ENCODE results near the gene SLC9A1.

The SLC9A1 gene

DNA sequence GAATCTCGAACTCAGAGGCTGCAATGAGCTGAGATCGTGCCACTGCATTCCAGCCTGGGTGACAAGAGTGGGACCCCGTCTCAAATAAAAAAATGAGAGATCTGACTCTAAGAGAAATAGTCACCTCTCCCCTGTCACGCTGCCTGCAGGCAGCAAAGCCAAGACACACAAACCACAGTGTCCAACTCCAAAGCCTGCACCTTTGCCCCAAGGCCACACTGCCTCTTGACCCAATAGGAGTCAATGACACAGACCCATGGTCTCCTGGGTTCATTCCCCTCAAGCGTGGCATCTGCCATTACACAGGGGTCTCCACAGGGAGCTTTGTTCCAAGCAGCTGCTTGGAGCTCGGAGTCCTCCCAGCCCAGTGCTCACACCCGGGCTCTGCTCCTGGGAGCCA lies 46.3 kb downstream of the SLC9A1 start:
- FAIRE-seq, result no peak
- DNase-seq (ENCODE audit: insufficient read length, low spot score), result no peak

DNA sequence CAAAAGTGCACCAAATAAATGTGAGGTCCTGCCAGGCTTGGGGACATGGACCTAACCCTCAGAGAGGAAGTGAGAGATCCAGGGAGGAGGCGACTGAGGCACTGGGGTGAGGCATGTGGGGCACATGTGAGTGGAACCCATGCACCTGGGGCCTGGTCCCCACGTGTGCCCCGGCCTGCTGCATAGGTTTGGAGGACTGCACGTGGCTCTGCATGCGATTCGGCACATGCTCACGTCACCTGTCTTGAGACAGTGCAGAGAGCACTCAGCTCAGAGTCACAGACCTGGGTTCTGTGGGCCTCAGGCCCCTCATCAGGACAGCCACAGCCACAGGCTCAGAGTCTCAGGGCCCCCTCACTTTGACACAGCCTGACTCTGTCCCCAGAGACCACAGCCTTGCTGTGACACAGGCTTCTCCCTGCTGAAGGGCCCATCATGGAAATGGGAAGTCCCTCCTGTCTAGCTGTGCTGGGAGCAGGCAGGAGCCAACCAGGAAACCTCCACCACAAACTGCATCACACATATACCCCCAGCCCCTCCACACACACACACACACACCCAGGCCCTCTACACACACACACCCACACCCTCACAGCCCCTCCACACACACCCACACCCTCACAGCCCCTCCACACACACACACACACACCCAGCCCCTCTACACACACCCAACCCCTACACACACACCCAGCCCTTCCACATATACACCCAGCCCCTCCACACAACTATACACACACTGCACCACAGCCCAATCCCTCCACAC lies 48.2 kb downstream of the SLC9A1 start:
- FAIRE-seq, result peak; percentile 46

DNA sequence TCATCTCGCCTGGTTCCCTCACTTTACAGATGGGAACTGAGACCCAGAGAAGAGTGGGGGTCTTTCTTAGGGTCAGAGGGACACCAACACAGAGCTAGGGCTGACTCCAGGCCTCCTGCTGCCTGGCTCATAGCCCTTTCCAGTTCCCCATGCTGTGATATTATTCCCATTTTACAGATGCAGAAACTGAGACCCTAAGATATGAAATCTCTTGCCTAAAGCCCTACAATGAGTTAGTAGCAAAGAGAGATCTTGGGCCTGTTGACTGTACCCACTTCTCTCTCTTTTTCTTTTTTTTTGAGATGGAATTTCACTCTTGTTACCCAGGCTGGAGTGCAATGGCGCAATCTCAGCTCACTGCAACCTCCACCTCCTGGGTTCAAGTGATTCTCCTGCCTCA lies 49.9 kb downstream of the SLC9A1 start:
- FAIRE-seq, result no peak
- no peak for DNase-seq (ENCODE audit: insufficient read length, low spot score)

More for the DNA sequence above, 48.2 kb downstream of the SLC9A1 start:
- no peak for DNase-seq (ENCODE audit: insufficient read length, low spot score)

DNA sequence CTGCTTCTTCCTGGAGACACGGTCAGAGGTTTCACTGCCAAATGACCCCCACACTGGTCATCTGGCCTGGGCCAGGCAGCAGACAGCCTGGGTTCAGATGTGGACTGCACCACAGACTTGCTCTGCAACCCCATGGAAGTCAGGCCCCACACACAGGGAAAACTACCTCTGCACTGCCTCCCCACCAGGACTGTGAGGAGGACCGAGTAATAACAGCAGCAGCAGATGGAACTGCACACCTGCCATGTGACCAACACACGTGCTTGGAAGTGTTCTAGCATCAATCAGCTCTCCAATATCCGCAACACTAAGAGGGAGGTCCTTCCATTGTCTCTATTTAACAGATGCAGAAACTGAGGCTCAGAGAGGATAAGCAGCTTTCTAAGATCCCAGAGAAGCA lies 51.4 kb downstream of the SLC9A1 start:
- DNase-seq (ENCODE audit: insufficient read length, low spot score) (no peak), FAIRE-seq (no peak)

DNA sequence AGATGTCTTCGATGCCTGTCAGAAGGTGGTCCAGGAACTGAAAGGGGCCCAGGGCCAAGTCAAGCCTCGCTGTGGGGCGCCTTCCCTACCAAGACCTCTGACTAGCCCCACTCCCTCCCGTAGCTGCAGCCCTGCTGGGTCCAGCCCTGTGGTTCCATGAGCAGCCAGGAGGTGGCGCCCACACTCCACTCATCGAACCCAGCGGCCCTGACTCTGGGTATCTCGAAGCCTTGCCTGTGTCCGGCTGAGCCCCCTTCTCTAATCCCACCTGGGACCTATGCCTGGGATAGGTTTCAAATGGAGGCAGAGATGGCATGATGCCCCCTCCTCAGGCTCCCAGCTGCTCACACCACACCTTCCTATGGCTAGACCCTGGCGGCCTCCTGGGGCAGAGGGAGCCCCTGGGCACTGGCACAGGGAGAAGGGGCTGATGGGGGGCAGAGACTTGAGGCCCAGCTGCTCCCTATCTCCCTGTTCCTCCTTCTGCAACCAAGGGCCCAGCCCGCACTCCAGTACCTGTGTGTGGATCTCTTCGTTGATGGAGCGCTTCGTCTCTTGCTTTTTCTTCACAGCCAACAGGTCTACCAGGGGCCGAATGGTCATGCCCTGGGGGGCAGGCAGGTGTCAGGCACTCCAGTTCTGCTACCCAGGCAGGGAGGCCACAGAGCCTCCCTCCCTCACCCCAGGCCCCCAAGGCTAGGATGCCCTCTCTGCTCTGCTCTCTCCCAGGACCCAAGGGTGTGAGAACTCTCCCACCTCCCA lies 52.0 kb downstream of the SLC9A1 start:
- peak; percentile 82 for FAIRE-seq
- DNase-seq (ENCODE audit: insufficient read length, low spot score), result peak; percentile 83

DNA sequence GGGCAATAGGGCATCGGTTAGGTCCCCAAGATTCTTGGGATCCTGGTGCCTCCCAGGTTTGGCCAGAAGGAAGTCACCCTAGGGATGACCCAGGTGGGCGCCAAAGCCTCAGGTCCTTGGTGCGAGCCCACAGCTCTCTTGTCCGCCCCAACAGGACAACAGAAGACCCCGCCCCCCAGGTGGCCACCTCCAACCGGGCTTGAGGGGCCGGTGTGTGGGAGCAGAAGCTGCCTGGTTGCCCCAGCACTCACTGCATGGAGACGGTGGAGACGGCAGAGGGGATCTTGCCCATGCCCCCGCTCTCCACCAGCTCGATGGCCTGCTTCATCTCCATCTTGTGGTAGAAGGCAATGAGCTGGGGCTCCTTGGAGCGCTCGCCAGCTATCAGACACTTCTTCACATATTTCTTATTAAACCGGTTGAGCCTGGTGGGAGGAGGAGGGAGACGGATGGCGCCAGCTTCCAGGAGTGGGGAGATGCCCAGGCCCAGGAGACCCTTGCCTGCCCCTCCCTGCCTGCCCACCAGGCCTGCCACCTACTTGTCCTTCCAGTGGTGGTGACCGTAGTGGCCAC lies 52.7 kb downstream of the SLC9A1 start:
- FAIRE-seq (no peak), DNase-seq (ENCODE audit: insufficient read length, low spot score) (no peak)

DNA sequence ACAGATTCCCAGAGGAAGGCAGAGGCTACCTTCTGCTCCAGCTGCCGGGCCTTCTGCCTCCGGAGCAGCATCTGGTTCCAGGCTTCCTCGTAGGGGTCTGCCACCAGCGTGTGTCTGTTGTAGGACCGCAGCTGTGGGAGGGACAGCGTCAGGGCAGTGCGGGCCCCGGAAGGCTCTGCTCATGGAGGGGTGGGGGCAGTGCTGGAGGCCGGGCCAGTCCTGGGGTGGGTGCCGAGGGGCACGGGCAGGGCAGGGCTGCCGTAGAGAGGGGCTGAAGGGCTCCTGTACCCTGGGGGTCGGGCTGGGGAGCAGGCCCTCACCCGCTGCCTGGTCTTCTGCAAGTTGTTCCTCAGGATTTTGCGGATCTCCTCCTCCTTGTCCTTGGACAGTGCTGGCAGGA lies 53.2 kb downstream of the SLC9A1 start:
- FAIRE-seq, result no peak
- no peak for DNase-seq (ENCODE audit: insufficient read length, low spot score)

DNA sequence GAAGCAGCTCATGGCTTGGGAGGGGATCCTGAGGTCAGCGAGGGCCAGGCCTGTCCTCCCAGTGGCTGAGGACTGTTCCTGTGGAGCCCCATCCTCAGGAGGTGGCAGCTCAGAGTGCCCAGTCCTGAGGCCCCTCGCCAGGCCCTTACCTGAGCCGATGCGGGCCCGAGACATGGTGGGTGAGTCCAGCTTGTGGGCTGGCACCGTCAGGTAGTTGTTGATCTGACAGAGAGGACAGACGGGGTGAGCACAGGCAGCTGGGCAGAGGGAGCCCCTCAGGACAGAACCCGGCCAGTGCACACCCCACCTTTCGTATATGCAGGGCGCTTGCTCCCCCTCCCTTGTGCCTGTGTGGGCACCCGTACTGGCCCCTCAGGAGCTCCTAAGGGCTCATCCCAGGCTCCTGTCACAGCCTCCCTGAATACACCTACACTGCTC lies 53.9 kb downstream of the SLC9A1 start:
- DNase-seq (ENCODE audit: insufficient read length, low spot score) (no peak), FAIRE-seq (no peak)

DNA sequence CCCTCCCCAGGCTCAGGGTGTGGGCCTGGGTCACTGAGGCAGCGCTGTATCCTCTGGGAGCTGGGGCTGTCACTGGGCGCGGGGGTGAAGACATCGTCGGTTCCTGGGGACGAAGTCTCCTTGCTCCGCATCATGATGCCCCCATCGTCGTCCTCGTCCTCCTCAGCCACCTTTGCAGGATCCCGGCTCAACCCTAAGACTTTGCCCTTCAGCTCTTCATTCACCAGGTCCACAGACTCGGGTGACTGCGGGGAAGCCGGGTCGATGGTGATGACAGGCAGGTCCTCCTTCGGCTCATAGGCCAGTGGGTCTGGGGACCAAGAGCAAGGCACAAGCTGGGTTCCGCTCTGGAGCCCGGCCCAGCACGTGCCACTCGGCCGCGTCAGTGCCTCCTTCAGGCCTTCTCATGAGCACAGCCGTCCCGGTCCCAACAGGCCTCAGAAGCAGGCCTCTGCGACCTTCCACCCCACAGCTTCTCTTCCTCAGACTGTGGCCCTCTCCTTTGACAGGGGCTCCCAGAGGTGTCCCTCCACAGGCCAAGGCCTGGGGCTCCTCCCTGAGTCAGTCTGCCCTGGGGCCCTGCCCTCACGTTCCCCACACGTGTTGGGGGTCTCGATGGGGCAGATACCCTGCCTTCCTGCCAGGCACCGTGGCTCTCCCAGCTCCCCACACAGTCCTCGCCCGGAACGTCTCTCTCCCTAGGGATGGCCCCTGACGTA lies 54.4 kb downstream of the SLC9A1 start:
- FAIRE-seq, result no peak
- DNase-seq (ENCODE audit: insufficient read length, low spot score), result no peak

DNA sequence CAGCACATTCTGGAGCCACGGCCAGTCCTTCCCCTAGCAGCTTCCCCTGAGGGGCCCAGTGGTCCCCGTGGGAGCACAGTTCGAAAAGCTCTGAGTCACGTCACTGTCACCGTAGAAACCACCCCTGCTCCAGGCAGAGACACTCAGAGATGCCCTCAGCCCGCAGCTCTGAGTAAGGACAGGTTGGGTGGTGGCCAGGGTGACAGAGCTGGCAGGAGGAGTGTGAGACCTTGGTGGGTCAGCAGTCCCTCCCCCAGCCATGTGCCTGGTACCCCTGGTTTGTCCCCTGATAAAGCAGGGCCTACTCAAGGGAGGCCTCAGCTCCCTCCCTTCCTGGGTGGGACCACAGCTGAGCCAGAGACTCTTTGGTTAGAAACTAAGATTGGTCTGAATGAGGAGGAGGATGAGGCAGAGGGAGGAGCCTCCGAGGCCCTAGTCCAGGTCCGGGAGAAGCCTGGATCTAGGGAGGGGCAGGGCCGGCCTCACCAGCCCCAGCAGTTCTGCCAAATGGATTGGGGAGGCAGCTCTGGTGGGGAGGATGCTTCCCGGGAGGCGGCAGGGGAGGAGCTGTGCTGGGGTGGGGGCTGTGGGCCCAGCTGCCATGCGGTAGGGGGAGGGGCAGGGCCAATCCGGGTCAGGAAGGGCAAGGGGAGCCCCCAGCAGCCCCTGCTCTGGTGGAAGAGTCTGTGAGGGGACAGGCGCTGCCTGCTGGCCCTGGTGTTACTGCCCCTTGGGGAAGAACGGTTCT lies 55.2 kb downstream of the SLC9A1 start:
- DNase-seq (ENCODE audit: insufficient read length, low spot score), result peak; percentile 51
- no peak for FAIRE-seq

DNA sequence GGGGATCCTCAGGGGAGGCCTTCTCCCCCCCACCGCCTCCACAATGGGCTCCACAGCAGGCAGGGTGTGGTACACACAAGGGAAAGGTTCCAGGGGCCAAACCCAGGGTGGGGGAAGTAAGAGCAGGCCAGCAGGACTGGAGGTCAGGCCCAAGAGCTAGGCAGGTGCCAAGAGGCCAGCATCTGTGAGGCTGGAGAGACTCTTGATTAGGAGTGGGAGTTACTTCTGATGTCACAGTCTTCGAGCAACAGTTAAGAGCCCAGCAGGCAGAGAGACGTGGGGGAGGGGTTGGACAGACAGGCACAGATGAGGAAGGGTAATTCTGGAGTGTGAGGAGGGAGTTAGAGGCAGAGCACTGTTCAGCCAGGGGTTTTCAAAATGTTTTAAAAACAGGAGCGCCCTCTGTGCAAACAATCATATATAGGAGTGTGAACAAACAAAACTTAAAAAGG lies 55.8 kb downstream of the SLC9A1 start:
- no peak for FAIRE-seq
- no peak for DNase-seq (ENCODE audit: insufficient read length, low spot score)

DNA sequence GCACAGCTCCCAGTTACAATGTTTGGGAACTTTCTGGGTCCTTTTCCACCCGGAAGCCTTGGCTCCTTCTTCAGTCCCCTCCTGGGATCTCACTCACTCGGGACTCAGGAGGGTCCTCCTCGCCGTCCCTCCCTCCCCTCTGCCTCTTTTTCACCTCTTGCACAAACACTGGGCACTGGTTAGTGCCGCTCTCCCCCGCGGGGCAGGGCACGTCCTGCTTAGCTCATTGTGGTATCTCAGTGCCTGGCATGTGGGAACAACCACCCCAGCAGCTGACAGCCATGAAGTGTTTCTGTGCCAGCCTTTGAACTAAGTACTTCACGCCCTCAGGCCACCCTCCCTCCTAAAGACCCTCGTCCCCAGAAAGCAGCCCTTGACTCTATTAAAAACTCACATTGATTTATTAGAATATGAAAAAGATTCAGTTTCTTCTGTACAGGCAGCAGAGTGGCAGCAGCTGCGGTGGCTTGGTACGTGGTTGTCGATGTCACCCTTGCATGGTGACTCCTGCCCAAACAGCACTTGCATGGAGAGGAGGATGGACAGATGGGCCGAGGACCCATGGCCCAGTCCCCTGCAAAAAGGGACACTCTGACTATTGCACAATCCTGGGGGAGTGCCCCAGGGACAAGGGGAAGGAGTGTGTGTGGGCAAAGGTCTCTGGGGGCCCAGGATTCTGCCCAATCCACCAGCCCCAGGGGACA lies 56.3 kb downstream of the SLC9A1 start:
- FAIRE-seq (no peak), DNase-seq (ENCODE audit: insufficient read length, low spot score) (no peak)

DNA sequence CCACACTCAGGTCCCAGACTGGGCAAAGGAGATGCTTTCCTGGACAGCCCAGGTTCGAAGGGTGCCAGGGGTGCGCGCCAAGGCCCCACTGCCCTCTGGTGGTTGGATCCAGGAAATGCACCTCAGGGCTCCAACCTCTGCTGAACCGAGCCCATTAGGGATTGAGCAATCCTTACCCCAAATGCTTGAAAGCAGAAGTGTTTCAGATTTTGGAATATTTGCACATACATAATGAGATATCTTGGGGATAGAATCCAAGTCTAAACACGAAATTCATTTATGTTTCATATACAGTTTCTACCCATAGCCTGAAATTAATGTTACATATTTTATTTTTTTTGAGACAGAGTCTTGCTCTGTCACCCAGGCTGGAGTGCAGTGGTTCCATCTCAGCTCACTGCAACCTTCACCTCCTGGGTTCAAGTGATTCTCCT lies 57.4 kb downstream of the SLC9A1 start:
- DNase-seq (ENCODE audit: insufficient read length, low spot score), result peak; percentile 80
- FAIRE-seq, result peak; percentile 36

DNA sequence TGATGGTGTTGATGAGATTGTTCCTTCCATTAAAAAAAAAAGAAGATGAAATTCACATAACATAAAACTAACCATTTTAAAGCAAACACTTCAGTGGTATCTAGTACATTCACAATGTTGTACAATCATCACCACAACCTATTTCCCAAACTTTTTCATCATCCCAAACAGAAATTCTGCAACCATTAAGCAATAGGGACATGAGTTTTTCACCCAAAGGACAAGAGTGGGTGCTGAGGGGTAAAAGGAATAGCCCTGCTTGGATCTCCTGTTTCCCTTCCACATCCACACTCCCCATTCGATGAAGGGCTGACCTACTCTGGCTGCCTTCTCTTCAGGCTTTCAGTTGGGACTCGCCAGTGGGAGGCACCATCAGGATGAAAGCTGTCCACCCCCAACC lies 59.3 kb downstream of the SLC9A1 start:
- FAIRE-seq, result no peak
- DNase-seq (ENCODE audit: insufficient read length, low spot score), result no peak

DNA sequence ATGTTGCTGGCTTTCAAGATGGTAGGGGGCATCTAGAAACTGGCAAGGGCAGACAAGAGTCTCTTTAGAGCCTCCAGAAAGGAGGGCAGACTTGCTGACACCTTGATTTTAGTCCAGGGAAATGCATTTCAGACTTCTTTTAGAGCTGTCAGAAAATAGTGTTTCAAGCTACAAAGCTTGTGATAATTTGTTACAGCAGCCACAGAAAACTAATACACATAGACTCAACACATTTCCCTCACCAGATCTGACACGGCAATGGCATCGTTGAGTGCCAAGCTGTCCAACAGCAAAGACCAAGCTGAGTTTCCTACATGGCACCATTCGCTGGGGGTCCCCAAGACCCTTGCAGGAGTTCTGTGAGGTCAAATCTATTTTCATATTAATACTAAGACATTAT lies 62.0 kb downstream of the SLC9A1 start:
- FAIRE-seq, result no peak
- no peak for DNase-seq (ENCODE audit: insufficient read length, low spot score)

DNA sequence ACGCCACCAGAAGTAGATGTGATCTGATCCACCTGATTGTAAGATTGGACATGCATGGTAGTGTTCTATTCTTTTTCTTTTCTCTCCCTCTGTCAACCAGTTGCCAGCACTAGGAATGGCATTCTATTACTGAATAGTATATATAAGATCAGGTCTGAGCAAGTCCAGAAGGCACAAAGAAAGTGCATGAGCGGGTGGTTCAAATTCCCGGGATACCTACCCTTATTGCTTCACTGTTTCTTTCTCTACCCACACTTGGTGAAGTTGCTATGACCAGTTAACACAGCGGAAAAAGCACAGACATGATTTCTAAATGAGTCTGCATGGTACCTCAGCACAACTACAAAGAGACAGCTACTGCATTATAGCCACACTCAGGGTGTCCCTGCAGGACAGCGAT lies 64.0 kb downstream of the SLC9A1 start:
- no peak for FAIRE-seq
- no peak for DNase-seq (ENCODE audit: insufficient read length, low spot score)

DNA sequence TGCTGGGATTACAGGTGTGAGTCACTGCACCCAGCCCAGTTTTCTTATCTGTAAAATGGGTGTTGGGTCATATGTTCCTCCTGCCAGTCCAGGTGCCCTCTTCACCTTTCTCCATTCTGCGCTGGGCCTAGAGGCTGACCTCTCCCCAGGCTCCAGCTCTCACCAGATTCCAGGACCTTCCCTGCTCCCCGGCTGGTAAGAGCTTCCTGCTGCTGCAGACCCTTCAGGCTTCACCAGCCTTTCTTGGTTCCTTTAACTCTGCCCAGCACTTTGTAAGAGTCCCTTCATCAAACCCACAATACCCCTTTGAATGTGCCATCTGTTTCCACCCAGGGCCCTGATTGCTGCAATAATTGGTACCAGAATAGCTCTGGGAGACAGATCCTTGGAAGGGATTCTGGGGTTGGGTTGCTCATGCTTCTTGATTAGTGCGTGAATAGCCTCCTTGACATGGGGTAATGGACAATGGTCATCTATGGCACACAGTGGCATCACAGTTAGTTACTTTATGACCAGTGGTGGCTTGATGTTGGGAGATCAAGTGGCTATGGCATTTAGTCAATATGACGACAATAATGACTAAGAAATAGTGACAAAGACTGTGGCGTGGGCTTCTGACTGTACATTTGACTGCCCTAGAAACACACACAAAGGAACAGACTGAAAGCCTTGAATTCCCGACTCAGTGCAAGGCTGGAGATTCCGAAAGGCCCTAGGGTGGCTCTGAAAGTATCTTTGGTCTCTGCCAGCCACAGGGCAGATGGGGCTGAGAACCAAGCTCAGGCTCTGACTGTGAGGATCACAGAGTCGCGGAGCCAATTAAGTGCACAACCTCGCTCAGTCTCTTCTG lies 67.3 kb downstream of the SLC9A1 start:
- no peak for DNase-seq (ENCODE audit: insufficient read length, low spot score)
- no peak for FAIRE-seq

DNA sequence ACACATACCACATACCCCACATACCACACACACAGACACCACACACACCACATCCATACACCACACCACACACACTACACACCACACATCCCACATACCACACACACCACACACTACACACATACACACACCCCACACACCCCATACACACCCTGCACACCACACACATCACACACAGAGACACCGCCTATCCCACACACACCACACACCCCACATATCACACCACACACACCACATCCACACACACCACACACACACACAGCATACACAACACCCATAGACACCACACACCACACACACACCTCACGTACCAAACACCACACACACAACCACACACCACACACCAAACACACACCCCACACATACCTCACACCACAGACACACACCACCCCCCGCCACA lies 68.3 kb downstream of the SLC9A1 start:
- peak; percentile 98 for FAIRE-seq
- DNase-seq (ENCODE audit: insufficient read length, low spot score), result no peak

DNA sequence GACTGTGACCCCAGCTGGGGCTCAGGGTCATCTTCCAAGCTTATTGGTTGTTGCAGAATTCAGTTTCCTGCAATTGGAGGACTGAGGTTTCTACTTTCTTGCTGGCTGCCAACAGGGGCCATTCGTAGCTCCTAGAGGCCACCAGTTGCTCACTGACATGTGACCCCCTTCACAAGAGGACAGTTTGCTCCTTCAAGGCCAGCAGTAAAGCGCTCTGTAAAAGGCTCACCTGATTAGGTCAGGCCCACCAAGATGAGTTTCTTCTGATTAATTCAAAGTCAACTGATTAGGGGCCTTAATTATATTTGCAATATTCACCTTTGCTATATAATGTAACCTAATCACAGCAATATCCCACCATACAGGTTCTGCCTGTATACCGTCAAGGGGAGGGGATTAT lies 68.9 kb downstream of the SLC9A1 start:
- no peak for DNase-seq (ENCODE audit: insufficient read length, low spot score)
- no peak for FAIRE-seq
